SK-N-SH (cell line): ENCODE measurements around the gene PLTP. TPM values are rescaled to one million over a fixed set of nuclear protein-coding genes. Genes with fewer than 3 reads are reported as not detected.

Experiments
- CTCF ChIA-PET: fragments of 300-600, 350-600 bp; formaldehyde crosslinking; extraction: SDS; loops from one replicate; lab custom pipeline; 2021; lab: Yijun Ruan, JAX
- POLR2A ChIA-PET: fragments of 350-600 bp; sonication (Branson Sonifier 250); formaldehyde crosslinking; extraction: SDS; loops from one replicate; lab custom pipeline; 2020; ENCODE audit warnings: antibody characterized with exemption, inconsistent platforms; lab: Yijun Ruan, JAX
- DNase-seq: peaks from one replicate; pipeline ENCODE4 v3.0.0; 2012
- H2AFZ ChIP-seq: fragments of 200-600 bp; sonication (generic); 2 replicates; pipeline ENCODE4 v1.8.1; 2016; ENCODE audit warnings: antibody characterized with exemption, mild to moderate bottlenecking, low read depth
- H3F3A ChIP-seq: fragments of 200-600 bp; sonication (generic); replicated peaks from 2 replicates; pipeline ENCODE3; 2016; ENCODE audit warnings: antibody characterized with exemption, mild to moderate bottlenecking; ENCODE audit not compliant: insufficient read depth
- H3K27ac ChIP-seq, 2 experiments: fragments of 200-500 bp in 1 of 2; fragments of 200-600 bp in 1 of 2; sonication (Bioruptor generic) in 1 of 2; sonication (generic), shearing (Covaris generic) in 1 of 2; 2 replicates each; pipeline versions ENCODE4 v1.5.1 to v1.6.1; 2014 to 2016; ENCODE audit warnings: low read depth in 2 of 2, inconsistent platforms in 1 of 2, low read length in 1 of 2, mild to moderate bottlenecking in 1 of 2, mixed read lengths in 1 of 2
- H3K27me3 ChIP-seq: fragments of 200-600 bp; sonication (generic), shearing (Covaris generic); 2 replicates; pipeline ENCODE4 v1.6.1; 2016; ENCODE audit warnings: mixed run types; ENCODE audit not compliant: insufficient read depth
- H3K36me3 ChIP-seq, 2 experiments: fragments of 200-500 bp in 1 of 2; fragments of 200-600 bp in 1 of 2; sonication (Bioruptor generic) in 1 of 2; sonication (generic) in 1 of 2; replicated peaks in 1 of 2; 2 replicates each; pipeline versions ENCODE3 to v1.5.1; 2014 to 2016; ENCODE audit warnings: low read length in 1 of 2, mild to moderate bottlenecking in 1 of 2; ENCODE audit not compliant: insufficient read depth in 2 of 2, control insufficient read depth in 1 of 2
- H3K4me1 ChIP-seq, 2 experiments: fragments of 200-500 bp in 1 of 2; fragments of 200-600 bp in 1 of 2; sonication (Bioruptor generic) in 1 of 2; sonication (generic), shearing (Covaris generic) in 1 of 2; 2 replicates each; pipeline versions ENCODE4 v1.5.1 to v1.6.1; 2014 to 2016; ENCODE audit warnings: low read depth in 1 of 2, low read length in 1 of 2, mixed run types in 1 of 2; ENCODE audit not compliant: insufficient read depth in 2 of 2, control insufficient read depth in 1 of 2
- H3K4me2 ChIP-seq: fragments of 200-600 bp; sonication (generic), shearing (Covaris generic); 2 replicates; pipeline ENCODE4 v1.6.1; 2017; ENCODE audit warnings: mixed run types
- H3K4me3 ChIP-seq, 2 experiments: fragments of 200-500 bp in 1 of 2; fragments of 200-600 bp in 1 of 2; sonication (Bioruptor generic) in 1 of 2; sonication (generic), shearing (Covaris generic) in 1 of 2; 2 replicates each; pipeline versions ENCODE4 v1.5.1 to v1.8.1; 2014 to 2016; ENCODE audit warnings: low read depth in 2 of 2, inconsistent platforms in 1 of 2, low read length in 1 of 2, mild to moderate bottlenecking in 1 of 2, mixed read lengths in 1 of 2, moderate library complexity in 1 of 2
- H3K79me2 ChIP-seq: fragments of 200-600 bp; sonication (generic); 2 replicates; pipeline ENCODE4 v1.8.1; 2017; ENCODE audit warnings: mild to moderate bottlenecking; ENCODE audit not compliant: insufficient read depth
- H3K9ac ChIP-seq: fragments of 200-600 bp; sonication (generic); 2 replicates; pipeline ENCODE4 v1.6.1; 2017; ENCODE audit warnings: mixed run types
- H3K9me2 ChIP-seq: fragments of 200-600 bp; sonication (generic); 2 replicates; pipeline ENCODE4 v1.6.1; 2017; ENCODE audit warnings: mixed run types
- H3K9me3 ChIP-seq: fragments of 200-600 bp; sonication (generic); 2 replicates; pipeline ENCODE4 v1.6.1; 2017; ENCODE audit warnings: mixed run types, mild to moderate bottlenecking, moderate library complexity
- H4K20me1 ChIP-seq: fragments of 200-600 bp; sonication (generic); 2 replicates; pipeline ENCODE4 v1.6.1; 2017; ENCODE audit warnings: mild to moderate bottlenecking, mixed run types; ENCODE audit not compliant: insufficient read depth
- EP300 ChIP-seq, 2 experiments: IDR thresholded peaks; 2 replicates each; pipeline versions ENCODE4 v1.4.0 to v1.6.1; 2012; ENCODE audit warnings: borderline replicate concordance in 1 of 2, low read depth in 1 of 2, low read length in 1 of 2
- FOSL2 ChIP-seq: IDR thresholded peaks from 2 replicates; pipeline ENCODE4 v1.4.0; 2012; ENCODE audit warnings: low read depth, mild to moderate bottlenecking, moderate library complexity, borderline replicate concordance
- FOXJ3 ChIP-seq: sonication (generic); formaldehyde crosslinking; IDR thresholded peaks from 2 replicates; pipeline ENCODE4 v1.5.1; 2020; ENCODE audit warnings: mild to moderate bottlenecking, missing genetic modification reagents
- GATA2 ChIP-seq: sonication (generic); formaldehyde crosslinking; IDR thresholded peaks from 2 replicates; pipeline ENCODE4 v1.5.0; 2020; ENCODE audit warnings: mild to moderate bottlenecking, missing genetic modification reagents
- JUND ChIP-seq: IDR thresholded peaks from 2 replicates; pipeline ENCODE4 v1.4.0; 2012
- MAX ChIP-seq: IDR thresholded peaks from 2 replicates; pipeline ENCODE4 v1.4.0; 2012; ENCODE audit warnings: low read depth
- MXI1 ChIP-seq: IDR thresholded peaks from 2 replicates; pipeline ENCODE4 v1.6.1; 2012; ENCODE audit warnings: mild to moderate bottlenecking, low read depth, low read length, improper control_type of control experiment
- NRF1 ChIP-seq: IDR thresholded peaks from 2 replicates; pipeline ENCODE4 v1.6.1; 2012; ENCODE audit warnings: low read depth, mild to moderate bottlenecking, low read length
- POLR2AphosphoS5 ChIP-seq: IDR thresholded peaks from 2 replicates; pipeline ENCODE4 v1.6.1; 2012; ENCODE audit warnings: low read depth, low read length
- RAD21 ChIP-seq: IDR thresholded peaks from 2 replicates; pipeline ENCODE4 v1.6.1; 2012; ENCODE audit warnings: mild to moderate bottlenecking, low read length
- REST ChIP-seq: IDR thresholded peaks from 2 replicates; pipeline ENCODE4 v1.6.1; 2012; ENCODE audit warnings: mild to moderate bottlenecking, low read depth, low read length, moderate library complexity
- RFX5 ChIP-seq: IDR thresholded peaks from 2 replicates; pipeline ENCODE4 v1.6.1; 2012; ENCODE audit warnings: mild to moderate bottlenecking, improper control_type of control experiment, low read length
- RXRA ChIP-seq: IDR thresholded peaks from 2 replicates; pipeline ENCODE4 v1.4.0; 2012; ENCODE audit warnings: low read depth, mild to moderate bottlenecking, borderline replicate concordance
- SIN3A ChIP-seq: IDR thresholded peaks from 2 replicates; pipeline ENCODE4 v1.6.1; 2012; ENCODE audit warnings: low read depth, mild to moderate bottlenecking, low read length, moderate library complexity, borderline replicate concordance
- TCF12 ChIP-seq: IDR thresholded peaks from 2 replicates; pipeline ENCODE4 v1.4.0; 2012
- WGBS: methylation state at CpG from one replicate; pipeline ENCODE4 v1.1.6; 2017; ENCODE audit warnings: low lambda C conversion rate; 5-methylcytosine and 5-hydroxymethylcytosine counted together
- polyA plus RNA-seq, 3 experiments: library from polyadenylated mRNA; depleted of rRNA; stranded (reverse); fragments of >200 nt; gene quantifications; 2 replicates each; pipeline ENCODE4 v1.2.3, GENCODE V29; 2012
- TF ChIP-seq, protein P1 (sequence below): IDR thresholded peaks from 2 replicates; pipeline ENCODE4 v1.4.0; 2012; ENCODE audit warnings: low read depth, borderline replicate concordance

Gene PLTP
- polyA plus RNA-seq, 1 of the 3 experiments (the other 2 are of a cell fraction): 154 TPM

- CTCF ChIA-PET: interaction anchor here (1.9 to 3.1 kb wide), 3 partner anchors 10 to 63 kb away, joined by 5 to 20 read pairs (median 9); no protein-coding TSS in a partner anchor
- no peak overlapping the region for H3K9ac ChIP-seq
- no peaks in the 10 kb centered on the region for H4K20me1 ChIP-seq
- H3F3A ChIP-seq: no peaks in the 10 kb centered on the region
- no peaks in the 10 kb centered on the region for H3K9me2 ChIP-seq
- H3K27me3 ChIP-seq: no peaks in the 10 kb centered on the region
- DNase-seq: no peak
- no peak overlapping the region for H2AFZ ChIP-seq
- TF ChIP-seq MAX (no peak), GATA2 (CRISPR knock-in tag) (no peak), RFX5 (no peak), REST (no peak), FOSL2 (no peak)
- TF ChIP-seq, protein P1, sequence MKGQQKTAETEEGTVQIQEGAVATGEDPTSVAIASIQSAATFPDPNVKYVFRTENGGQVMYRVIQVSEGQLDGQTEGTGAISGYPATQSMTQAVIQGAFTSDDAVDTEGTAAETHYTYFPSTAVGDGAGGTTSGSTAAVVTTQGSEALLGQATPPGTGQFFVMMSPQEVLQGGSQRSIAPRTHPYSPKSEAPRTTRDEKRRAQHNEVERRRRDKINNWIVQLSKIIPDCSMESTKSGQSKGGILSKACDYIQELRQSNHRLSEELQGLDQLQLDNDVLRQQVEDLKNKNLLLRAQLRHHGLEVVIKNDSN: no peak
- H3K27ac ChIP-seq: no peak overlapping the region
- no peaks in the 10 kb centered on the region for H3K9me3 ChIP-seq
- peaks cover 23 to 62% of the 10 kb centered on the region in 2 experiments for H3K36me3 ChIP-seq
- no peak overlapping the region for H3K4me3 ChIP-seq
- peaks cover 0 to 5% of the 10 kb centered on the region in 2 experiments; a peak in 1 of 4 replicates for H3K4me1 ChIP-seq
- WGBS: 95% methylated on average over 4 of the region's 5 CpGs
- H3K79me2 ChIP-seq: no peaks in the 10 kb centered on the region
- POLR2A ChIA-PET: interaction anchor here (1.3 kb wide), 1 partner anchor 62 kb away, joined by 3 read pairs; the partner anchor contains the start of genes CTSA and NEURL2
- no peak overlapping the region for H3K4me2 ChIP-seq
Measured at GRCh38 chr20:45952861-45953260, 40.9 kb upstream of the PLTP start.

DNA sequence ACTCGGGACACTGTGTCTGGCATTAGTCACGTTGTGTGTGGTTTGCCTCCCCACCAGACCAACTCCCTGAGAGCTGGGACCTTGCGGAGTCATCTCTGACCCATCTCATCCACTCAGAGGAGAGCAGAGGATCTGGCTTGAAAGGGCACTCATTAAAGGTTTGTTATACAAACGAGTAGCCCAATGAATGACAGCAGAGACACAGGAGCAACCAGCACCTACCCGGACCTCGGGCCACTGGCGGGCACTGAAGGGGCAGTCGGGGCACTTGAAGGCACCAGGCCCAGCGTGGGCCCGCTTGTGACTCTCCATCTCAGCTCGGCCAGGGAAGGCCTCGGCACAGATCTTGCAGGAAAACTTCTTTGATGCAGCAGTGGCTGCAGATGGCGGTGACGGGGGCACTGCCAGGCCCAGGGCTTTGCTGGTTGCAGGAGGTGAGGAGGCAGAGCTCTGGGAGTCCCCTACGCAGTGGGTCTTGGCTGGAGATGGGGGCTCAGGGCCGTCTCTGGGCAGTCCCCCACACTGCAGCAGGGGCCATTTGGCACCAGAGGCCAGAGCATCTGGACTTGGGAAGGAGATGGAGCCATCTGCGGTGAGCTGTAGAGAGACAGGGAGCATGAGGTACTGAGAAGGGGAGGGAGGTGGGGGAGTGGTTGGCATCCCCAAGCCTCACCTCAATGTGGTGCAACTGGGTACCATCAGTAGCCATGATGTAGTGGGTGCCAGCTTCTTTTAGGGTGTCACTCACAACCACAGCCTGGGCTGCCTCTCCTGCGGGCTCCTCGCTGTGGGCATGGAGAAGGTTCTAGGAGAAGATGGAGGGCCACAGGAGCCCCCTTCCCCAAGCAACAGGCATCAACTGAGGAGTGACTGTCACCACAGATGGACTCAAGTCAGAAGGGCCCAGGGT, 40.2 kb upstream of the PLTP start:
- CTCF ChIA-PET: interaction anchor here (1.9 to 3.1 kb wide), 3 partner anchors 10 to 62 kb away, joined by 5 to 20 read pairs (median 9); no protein-coding TSS in a partner anchor
- TF ChIP-seq FOXJ3 (CRISPR knock-in tag) (no peak), MXI1 (no peak), JUND (no peak), RXRA (no peak), MAX (no peak), SIN3A (no peak), EP300 (IDR thresholded peaks at IDR 0.05; ENCODE audit: borderline replicate concordance in 1 of 2, low read depth in 1 of 2, low read length in 1 of 2) (no peak), TCF12 (no peak), NRF1 (no peak), POLR2AphosphoS5 (no peak), RFX5 (no peak), GATA2 (CRISPR knock-in tag) (no peak), REST (no peak), RAD21 (no peak)

More for the DNA sequence above, 40.2 kb upstream of the PLTP start:
- Histone ChIP-seq H3K79me2 (no peaks in the 10 kb centered on the region), H3K27ac (no peak overlapping the region; a peak in 1 of 4 replicates), H3K27me3 (no peaks in the 10 kb centered on the region), H3K9me3 (no peaks in the 10 kb centered on the region), H3K36me3 (peaks cover 23 to 63% of the 10 kb centered on the region in 2 experiments), H3F3A (no peaks in the 10 kb centered on the region), H4K20me1 (no peaks in the 10 kb centered on the region), H3K4me1 (peaks cover 0 to 5% of the 10 kb centered on the region in 2 experiments; a peak in 1 of 4 replicates), H3K4me2 (no peak overlapping the region), H3K9ac (no peak overlapping the region), H3K9me2 (no peaks in the 10 kb centered on the region), H2AFZ (no peak overlapping the region), H3K4me3 (no peak overlapping the region)
- POLR2A ChIA-PET: interaction anchor here (0.8 to 1.3 kb wide), 2 partner anchors 17 to 61 kb away, joined by 3 to 4 read pairs; partner anchors contain the start of genes CTSA and NEURL2
- 92% methylated on average over 17 of the region's 19 CpGs for WGBS
- no peak for DNase-seq
